ENCODE measurements around the gene PPM1J.

DNA sequence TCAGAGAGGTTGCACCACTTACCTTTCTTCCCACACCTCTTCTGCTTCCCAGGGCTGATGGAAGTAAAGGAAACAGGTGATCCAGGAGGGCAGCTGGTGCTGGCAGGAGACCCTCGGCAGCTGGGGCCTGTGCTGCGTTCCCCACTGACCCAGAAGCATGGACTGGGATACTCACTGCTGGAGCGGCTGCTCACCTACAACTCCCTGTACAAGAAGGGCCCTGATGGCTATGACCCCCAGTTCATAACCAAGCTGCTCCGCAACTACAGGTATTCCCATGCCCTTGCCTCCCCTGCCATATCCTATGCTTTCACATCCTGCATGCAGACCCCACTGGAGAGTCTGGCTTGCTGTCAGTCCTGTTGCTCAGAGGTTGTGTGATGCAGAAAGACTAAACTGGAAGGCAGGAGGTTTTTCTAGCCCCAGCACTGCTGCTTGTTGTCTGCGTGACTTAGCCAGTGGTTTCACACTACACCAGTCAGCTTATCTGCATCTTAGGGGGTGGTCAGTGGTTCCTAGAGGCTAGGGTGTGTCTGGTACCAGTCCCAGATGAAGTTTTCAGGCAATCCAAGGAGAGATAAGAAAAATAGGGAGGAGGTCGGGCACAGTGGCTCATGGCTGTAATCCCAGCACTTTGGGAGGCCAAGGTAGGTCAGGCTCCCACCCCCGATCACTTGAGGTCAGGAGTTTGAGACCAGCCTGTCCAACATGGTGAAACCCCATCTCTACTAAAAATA lies 18.4 kb downstream of the PPM1J start:
- TF ChIP-seq, protein P1, sequence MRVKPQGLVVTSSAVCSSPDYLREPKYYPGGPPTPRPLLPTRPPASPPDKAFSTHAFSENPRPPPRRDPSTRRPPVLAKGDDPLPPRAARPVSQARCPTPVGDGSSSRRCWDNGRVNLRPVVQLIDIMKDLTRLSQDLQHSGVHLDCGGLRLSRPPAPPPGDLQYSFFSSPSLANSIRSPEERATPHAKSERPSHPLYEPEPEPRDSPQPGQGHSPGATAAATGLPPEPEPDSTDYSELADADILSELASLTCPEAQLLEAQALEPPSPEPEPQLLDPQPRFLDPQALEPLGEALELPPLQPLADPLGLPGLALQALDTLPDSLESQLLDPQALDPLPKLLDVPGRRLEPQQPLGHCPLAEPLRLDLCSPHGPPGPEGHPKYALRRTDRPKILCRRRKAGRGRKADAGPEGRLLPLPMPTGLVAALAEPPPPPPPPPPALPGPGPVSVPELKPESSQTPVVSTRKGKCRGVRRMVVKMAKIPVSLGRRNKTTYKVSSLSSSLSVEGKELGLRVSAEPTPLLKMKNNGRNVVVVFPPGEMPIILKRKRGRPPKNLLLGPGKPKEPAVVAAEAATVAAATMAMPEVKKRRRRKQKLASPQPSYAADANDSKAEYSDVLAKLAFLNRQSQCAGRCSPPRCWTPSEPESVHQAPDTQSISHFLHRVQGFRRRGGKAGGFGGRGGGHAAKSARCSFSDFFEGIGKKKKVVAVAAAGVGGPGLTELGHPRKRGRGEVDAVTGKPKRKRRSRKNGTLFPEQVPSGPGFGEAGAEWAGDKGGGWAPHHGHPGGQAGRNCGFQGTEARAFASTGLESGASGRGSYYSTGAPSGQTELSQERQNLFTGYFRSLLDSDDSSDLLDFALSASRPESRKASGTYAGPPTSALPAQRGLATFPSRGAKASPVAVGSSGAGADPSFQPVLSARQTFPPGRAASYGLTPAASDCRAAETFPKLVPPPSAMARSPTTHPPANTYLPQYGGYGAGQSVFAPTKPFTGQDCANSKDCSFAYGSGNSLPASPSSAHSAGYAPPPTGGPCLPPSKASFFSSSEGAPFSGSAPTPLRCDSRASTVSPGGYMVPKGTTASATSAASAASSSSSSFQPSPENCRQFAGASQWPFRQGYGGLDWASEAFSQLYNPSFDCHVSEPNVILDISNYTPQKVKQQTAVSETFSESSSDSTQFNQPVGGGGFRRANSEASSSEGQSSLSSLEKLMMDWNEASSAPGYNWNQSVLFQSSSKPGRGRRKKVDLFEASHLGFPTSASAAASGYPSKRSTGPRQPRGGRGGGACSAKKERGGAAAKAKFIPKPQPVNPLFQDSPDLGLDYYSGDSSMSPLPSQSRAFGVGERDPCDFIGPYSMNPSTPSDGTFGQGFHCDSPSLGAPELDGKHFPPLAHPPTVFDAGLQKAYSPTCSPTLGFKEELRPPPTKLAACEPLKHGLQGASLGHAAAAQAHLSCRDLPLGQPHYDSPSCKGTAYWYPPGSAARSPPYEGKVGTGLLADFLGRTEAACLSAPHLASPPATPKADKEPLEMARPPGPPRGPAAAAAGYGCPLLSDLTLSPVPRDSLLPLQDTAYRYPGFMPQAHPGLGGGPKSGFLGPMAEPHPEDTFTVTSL (CRISPR knock-in tag; IDR thresholded peaks at IDR 0.05; ENCODE audit: borderline replicate concordance): no peak
- TF ChIP-seq NFYB (CRISPR knock-in tag; IDR thresholded peaks at IDR 0.05) (no peak), ZNF12 (CRISPR knock-in tag; IDR thresholded peaks at IDR 0.05) (no peak), ZNF329 (CRISPR knock-in tag; IDR thresholded peaks at IDR 0.05; ENCODE audit: low read depth) (no peak), YY1 (IDR thresholded peaks at IDR 0.05; ENCODE audit: insufficient read depth, insufficient replicate concordance, low read depth, low read length) (no peak)
- TF ChIP-seq, protein P2, sequence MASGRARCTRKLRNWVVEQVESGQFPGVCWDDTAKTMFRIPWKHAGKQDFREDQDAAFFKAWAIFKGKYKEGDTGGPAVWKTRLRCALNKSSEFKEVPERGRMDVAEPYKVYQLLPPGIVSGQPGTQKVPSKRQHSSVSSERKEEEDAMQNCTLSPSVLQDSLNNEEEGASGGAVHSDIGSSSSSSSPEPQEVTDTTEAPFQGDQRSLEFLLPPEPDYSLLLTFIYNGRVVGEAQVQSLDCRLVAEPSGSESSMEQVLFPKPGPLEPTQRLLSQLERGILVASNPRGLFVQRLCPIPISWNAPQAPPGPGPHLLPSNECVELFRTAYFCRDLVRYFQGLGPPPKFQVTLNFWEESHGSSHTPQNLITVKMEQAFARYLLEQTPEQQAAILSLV (CRISPR knock-in tag; IDR thresholded peaks at IDR 0.05; ENCODE audit: borderline replicate concordance): no peak

All from HepG2 (cell line).